Fibroblast of lung (primary cell): Measurements from ENCODE around the gene UPK1B.

Experiments
- EZH2 ChIP-seq: IDR thresholded peaks from 2 replicates; pipeline ENCODE4 v1.5.1; 2012; ENCODE audit warnings: low read length, control low read depth, mild to moderate bottlenecking; ENCODE audit errors: missing control alignments
- TF ChIP-seq, protein P1 (sequence below), 2 donors: IDR thresholded peaks in 1 of 2; conservative IDR thresholded peaks in 1 of 2; 1 replicate in 1 of 2; 2 replicates in 1 of 2; pipeline ENCODE4 v1.5.1; 2011 to 2012; ENCODE audit warnings: low read length in 2 of 2, control low read depth in 1 of 2, inconsistent platforms in 1 of 2, low read depth in 1 of 2, mild to moderate bottlenecking in 1 of 2

DNA sequence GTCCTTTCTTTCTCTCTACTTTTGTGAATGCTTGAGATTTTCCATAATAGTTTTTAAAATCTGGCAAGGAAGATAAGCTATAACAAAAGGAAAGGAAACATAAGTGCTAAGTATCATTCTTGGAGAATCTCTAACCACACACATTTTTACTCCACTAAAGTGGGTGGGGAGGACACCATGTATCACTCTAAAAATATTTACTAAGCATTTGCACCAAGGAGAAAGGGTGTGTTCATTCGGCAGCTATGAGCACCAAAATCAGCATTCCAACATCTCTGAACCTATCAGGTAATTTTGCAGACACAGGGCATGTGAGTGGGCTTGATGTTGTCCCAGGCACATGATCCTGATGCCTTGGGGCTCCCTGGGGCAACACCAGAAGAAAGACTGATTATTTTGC lies 61.8 kb downstream of the UPK1B start:
- TF ChIP-seq, protein P1, sequence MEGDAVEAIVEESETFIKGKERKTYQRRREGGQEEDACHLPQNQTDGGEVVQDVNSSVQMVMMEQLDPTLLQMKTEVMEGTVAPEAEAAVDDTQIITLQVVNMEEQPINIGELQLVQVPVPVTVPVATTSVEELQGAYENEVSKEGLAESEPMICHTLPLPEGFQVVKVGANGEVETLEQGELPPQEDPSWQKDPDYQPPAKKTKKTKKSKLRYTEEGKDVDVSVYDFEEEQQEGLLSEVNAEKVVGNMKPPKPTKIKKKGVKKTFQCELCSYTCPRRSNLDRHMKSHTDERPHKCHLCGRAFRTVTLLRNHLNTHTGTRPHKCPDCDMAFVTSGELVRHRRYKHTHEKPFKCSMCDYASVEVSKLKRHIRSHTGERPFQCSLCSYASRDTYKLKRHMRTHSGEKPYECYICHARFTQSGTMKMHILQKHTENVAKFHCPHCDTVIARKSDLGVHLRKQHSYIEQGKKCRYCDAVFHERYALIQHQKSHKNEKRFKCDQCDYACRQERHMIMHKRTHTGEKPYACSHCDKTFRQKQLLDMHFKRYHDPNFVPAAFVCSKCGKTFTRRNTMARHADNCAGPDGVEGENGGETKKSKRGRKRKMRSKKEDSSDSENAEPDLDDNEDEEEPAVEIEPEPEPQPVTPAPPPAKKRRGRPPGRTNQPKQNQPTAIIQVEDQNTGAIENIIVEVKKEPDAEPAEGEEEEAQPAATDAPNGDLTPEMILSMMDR (conservative IDR thresholded peaks at IDR 0.05 in 1 of 2, IDR thresholded peaks at IDR 0.05 in 1 of 2; ENCODE audit: low read depth in 1 of 2, low read length in 2 of 2), result no peak
- no peak for TF ChIP-seq EZH2
